Measurements from ENCODE around the gene CNOT9. TPM values are rescaled to one million over a fixed set of nuclear protein-coding genes. Genes with fewer than 3 reads are reported as not detected.

The CNOT9 gene
- total RNA-seq, 1 experiment from 2014 or later: 65.7 TPM

DNA sequence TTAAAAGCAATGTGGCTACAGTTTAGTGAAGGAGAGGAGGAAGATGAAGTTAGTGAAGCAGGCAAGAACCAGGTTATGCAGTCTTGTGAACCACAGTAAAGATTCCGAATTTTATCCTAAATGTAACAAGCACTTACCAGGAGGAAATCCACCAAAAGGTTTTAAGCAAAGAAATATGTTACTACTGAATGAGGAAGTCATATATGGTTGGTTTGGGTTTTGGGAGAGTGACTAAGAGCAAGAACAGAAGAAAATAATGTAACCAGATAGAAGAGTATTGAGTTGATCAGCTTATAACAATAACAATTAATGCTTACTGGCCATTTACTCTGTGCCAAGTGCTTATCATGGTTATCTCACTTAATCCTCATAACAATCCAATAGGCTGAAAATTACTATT is 2.3 kb upstream of the CNOT9 start:
- ChIA-PET CTCF (no interaction called here), POLR2A (no interaction called here), RAD21 (ENCODE audit: low non-redundant PET in 1 of 2, low total read pairs in 2 of 2, uncharacterized antibody in 2 of 2, unreplicated experiment in 2 of 2) (no interaction called here)
- BruUV-seq (replicated peaks): no TSS peak
- no peak overlapping the region for H3K27ac ChIP-seq (ENCODE audit: low read depth, low read length)
- TF ChIP-seq RAD21 (IDR thresholded peaks at IDR 0.05; ENCODE audit: low read depth): no peak
- TF ChIP-seq SRF (IDR thresholded peaks at IDR 0.05; ENCODE audit: low read depth): 0 out of 2 replicates have a peak, but pooled peaks have one; percentile 11
- TF ChIP-seq JUND (IDR thresholded peaks at IDR 0.05): no peak
- TF ChIP-seq POLR2AphosphoS5 (IDR thresholded peaks at IDR 0.05; ENCODE audit: low read depth, low read length): no peak
- TF ChIP-seq, protein P1, sequence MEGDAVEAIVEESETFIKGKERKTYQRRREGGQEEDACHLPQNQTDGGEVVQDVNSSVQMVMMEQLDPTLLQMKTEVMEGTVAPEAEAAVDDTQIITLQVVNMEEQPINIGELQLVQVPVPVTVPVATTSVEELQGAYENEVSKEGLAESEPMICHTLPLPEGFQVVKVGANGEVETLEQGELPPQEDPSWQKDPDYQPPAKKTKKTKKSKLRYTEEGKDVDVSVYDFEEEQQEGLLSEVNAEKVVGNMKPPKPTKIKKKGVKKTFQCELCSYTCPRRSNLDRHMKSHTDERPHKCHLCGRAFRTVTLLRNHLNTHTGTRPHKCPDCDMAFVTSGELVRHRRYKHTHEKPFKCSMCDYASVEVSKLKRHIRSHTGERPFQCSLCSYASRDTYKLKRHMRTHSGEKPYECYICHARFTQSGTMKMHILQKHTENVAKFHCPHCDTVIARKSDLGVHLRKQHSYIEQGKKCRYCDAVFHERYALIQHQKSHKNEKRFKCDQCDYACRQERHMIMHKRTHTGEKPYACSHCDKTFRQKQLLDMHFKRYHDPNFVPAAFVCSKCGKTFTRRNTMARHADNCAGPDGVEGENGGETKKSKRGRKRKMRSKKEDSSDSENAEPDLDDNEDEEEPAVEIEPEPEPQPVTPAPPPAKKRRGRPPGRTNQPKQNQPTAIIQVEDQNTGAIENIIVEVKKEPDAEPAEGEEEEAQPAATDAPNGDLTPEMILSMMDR (IDR thresholded peaks at IDR 0.05 in 2 of 3, conservative IDR thresholded peaks at IDR 0.05 in 1 of 3; ENCODE audit: borderline replicate concordance in 1 of 3, insufficient read depth in 1 of 3, low read depth in 2 of 3, low read length in 2 of 3): no peak
- TF ChIP-seq EZH2 (IDR thresholded peaks at IDR 0.05): no peak
- H3K9me3 ChIP-seq (ENCODE audit: control insufficient read depth in 1 of 2, insufficient read depth in 1 of 2, low read depth in 1 of 2, low read length in 2 of 2): no peaks in the 10 kb centered on the region
- ATAC-seq (no peak), DNase-seq (ENCODE audit: low read depth, low spot score) (no peak)
- H3K4me1 ChIP-seq (ENCODE audit: control insufficient read depth in 1 of 2, insufficient read depth in 2 of 2, low read length in 2 of 2): peaks cover 15 to 27% of the 10 kb centered on the region in 2 experiments
- H3K9me2 ChIP-seq (ENCODE audit: insufficient read depth): no peaks in the 10 kb centered on the region
- peaks cover 84% of the 10 kb centered on the region for H3K79me2 ChIP-seq (ENCODE audit: insufficient read depth, low read length)
- peaks cover 11 to 12% of the 10 kb centered on the region in 2 experiments; a peak in 3 of 4 replicates for H3K36me3 ChIP-seq (ENCODE audit: control insufficient read depth in 1 of 2, insufficient read depth in 2 of 2, low read length in 2 of 2)
- 0 out of 2 replicates have a peak overlapping the region, but pooled peaks have one; percentile 96 for H3K9ac ChIP-seq (ENCODE audit: low read length)
- H3K4me2 ChIP-seq (ENCODE audit: low read length): peak overlapping the region; percentile 83
- no peak overlapping the region for H2AFZ ChIP-seq (ENCODE audit: low read depth, low read length, poor library complexity, severe bottlenecking)
- intact Hi-C loops (cut with micrococcal nuclease): no loop called here
- H3K27me3 ChIP-seq (ENCODE audit: insufficient read depth, low read length): no peaks in the 10 kb centered on the region
- H4K20me1 ChIP-seq (ENCODE audit: insufficient read depth): no peaks in the 10 kb centered on the region
- peak overlapping the region in 1 of 2 experiments; percentile 85; a peak in 1 of 4 replicates for H3K4me3 ChIP-seq (replicated peaks in 1 of 2; ENCODE audit: low read depth in 1 of 2, low read length in 2 of 2)

DNA sequence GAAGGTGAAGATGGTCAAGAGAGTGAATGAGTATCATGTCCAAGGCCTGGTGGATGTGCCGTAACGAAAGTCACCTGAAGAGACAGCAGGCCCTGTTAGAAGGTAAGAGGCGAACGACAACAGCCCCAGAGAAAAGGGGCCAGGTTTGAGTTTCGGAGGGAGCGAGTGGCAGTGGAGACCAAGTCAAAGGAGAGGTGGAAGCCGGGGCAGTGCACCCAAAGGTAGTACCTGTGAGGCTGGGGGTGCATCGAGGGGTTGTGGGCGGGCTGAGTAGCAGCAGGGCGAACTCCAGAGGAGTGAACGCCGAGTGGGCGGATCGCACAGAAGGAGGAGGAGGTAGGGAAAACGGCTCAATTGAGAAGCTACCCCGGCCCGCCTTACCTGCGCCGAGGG is 846 bp upstream of the CNOT9 start:
- peak overlapping the region; percentile 83 for H3K4me2 ChIP-seq (ENCODE audit: low read length)
- no peaks in the 10 kb centered on the region for H3K9me2 ChIP-seq (ENCODE audit: insufficient read depth)
- CTCF ChIA-PET: no interaction called here
- H4K20me1 ChIP-seq (ENCODE audit: insufficient read depth): no peaks in the 10 kb centered on the region
- peak overlapping the region; percentile 59 to 85 for H3K4me3 ChIP-seq (replicated peaks in 1 of 2; ENCODE audit: low read depth in 1 of 2, low read length in 2 of 2)
- H3K9ac ChIP-seq (ENCODE audit: low read length): peak overlapping the region; percentile 96
- no TSS peak for BruUV-seq (replicated peaks)
- RAD21 ChIA-PET (ENCODE audit: low non-redundant PET in 1 of 2, low total read pairs in 2 of 2, uncharacterized antibody in 2 of 2, unreplicated experiment in 2 of 2): no interaction called here
- peak overlapping the region; percentile 61 for H3K27ac ChIP-seq (ENCODE audit: low read depth, low read length)
- POLR2A ChIA-PET: no interaction called here
- DNase-seq (ENCODE audit: low read depth, low spot score) (no peak), ATAC-seq (peak; percentile 69)
- H3K4me1 ChIP-seq (ENCODE audit: control insufficient read depth in 1 of 2, insufficient read depth in 2 of 2, low read length in 2 of 2): peaks cover 15 to 27% of the 10 kb centered on the region in 2 experiments
- TF ChIP-seq CEBPB (IDR thresholded peaks at IDR 0.05; ENCODE audit: low read depth): no peak
- TF ChIP-seq EZH2phosphoT487 (IDR thresholded peaks at IDR 0.05; ENCODE audit: borderline replicate concordance): no peak
- TF ChIP-seq ELF1 (IDR thresholded peaks at IDR 0.05; ENCODE audit: borderline replicate concordance, low read depth): no peak
- no peak for TF ChIP-seq CBX3 (IDR thresholded peaks at IDR 0.05; ENCODE audit: low read depth)
- TF ChIP-seq FOSL1 (IDR thresholded peaks at IDR 0.05; ENCODE audit: low read depth): no peak
- H3K79me2 ChIP-seq (ENCODE audit: insufficient read depth, low read length): peaks cover 93% of the 10 kb centered on the region
- H3K9me3 ChIP-seq (ENCODE audit: control insufficient read depth in 1 of 2, insufficient read depth in 1 of 2, low read depth in 1 of 2, low read length in 2 of 2): no peaks in the 10 kb centered on the region
- peaks cover 9 to 17% of the 10 kb centered on the region in 2 experiments; a peak in 3 of 4 replicates for H3K36me3 ChIP-seq (ENCODE audit: control insufficient read depth in 1 of 2, insufficient read depth in 2 of 2, low read length in 2 of 2)
- intact Hi-C loops (cut with micrococcal nuclease): loop anchor here (2.0 kb wide), 1 partner anchor 169 kb away; the partner anchor contains the start of gene CTDSP1
- no peak overlapping the region for H2AFZ ChIP-seq (ENCODE audit: low read depth, low read length, poor library complexity, severe bottlenecking)
- H3K27me3 ChIP-seq (ENCODE audit: insufficient read depth, low read length): no peaks in the 10 kb centered on the region
